Sigmoid colon (tissue), 7 donors: Measurements from ENCODE around the gene PDE9A. TPM values are rescaled to one million over a fixed set of nuclear protein-coding genes. Genes with fewer than 3 reads are reported as not detected.

Source experiments
- DNase-seq: peaks from one replicate; pipeline ENCODE4 v3.0.0-alpha.2; 2019
- H3K27ac ChIP-seq, 4 donors: fragments of 200-600 bp; sonication (generic); one replicate each; pipeline ENCODE4 v1.5.1; 2016 to 2019; ENCODE audit warnings: mild to moderate bottlenecking in 1 of 4
- H3K27me3 ChIP-seq, 3 donors: fragments of 200-600 bp; sonication (generic); one replicate each; pipeline ENCODE4 v1.5.1; 2019; ENCODE audit warnings: mild to moderate bottlenecking in 1 of 3
- H3K36me3 ChIP-seq, 4 donors: fragments of 200-600 bp; sonication (generic); one replicate each; pipeline ENCODE4 v1.5.1; 2016 to 2019
- H3K4me1 ChIP-seq, 4 donors: fragments of 200-600 bp; sonication (generic); one replicate each; pipeline ENCODE4 v1.5.1; 2017 to 2019
- H3K4me3 ChIP-seq, 4 donors: fragments of 200-600 bp; sonication (generic); one replicate each; pipeline ENCODE4 v1.5.1; 2017 to 2019; ENCODE audit warnings: mild to moderate bottlenecking in 2 of 4, moderate library complexity in 1 of 4
- H3K9me3 ChIP-seq, 4 donors: fragments of 200-600 bp in 3 of 4; sonication (generic) in 3 of 4; one replicate each; pipeline versions ENCODE4 v1.5.1 to v1.6.1; 2013 to 2019
- EP300 ChIP-seq, 4 donors: sonication (generic); formaldehyde crosslinking; IDR thresholded peaks; one replicate each; pipeline ENCODE4 v1.6.1; 2017; ENCODE audit warnings: antibody characterized with exemption in 4 of 4
- POLR2A ChIP-seq, 2 donors: fragments of 450-650 bp; IDR thresholded peaks; one replicate each; pipeline ENCODE4 v1.6.1; 2016; ENCODE audit warnings: antibody characterized with exemption in 2 of 2, mild to moderate bottlenecking in 2 of 2, moderate library complexity in 2 of 2
- POLR2AphosphoS5 ChIP-seq, 4 donors: sonication (generic); formaldehyde crosslinking; IDR thresholded peaks; one replicate each; pipeline ENCODE4 v1.6.1; 2017; ENCODE audit warnings: antibody characterized with exemption in 4 of 4
- WGBS, 2 donors: extraction: QIAGEN DNeasy Blood & Tissue Kit; methylation state at CpG; one replicate each; pipeline ENCODE4 v1.1.7; 2013; 5-methylcytosine and 5-hydroxymethylcytosine counted together
- intact Hi-C: fragments of 100-400 bp; cut with DNase I; formaldehyde crosslinking; loops from one replicate; pipeline ENCODE4 v1.15.1; 2023
- polyA plus RNA-seq, 3 donors: library from polyadenylated mRNA; stranded (reverse); fragments of 200-250 nt; gene quantifications; one replicate each; pipeline ENCODE4 v1.2.3, GENCODE V29; 2013
- total RNA-seq, 4 donors: library from RNA; depleted of rRNA; stranded (reverse); fragments of >200 nt; gene quantifications; one replicate each; pipeline ENCODE4 v1.1.0, GENCODE V29; 2016
- TF ChIP-seq, protein P1 (sequence below), 4 experiments: fragments of 450-650 bp in 3 of 4; fragments of 200-600 bp in 1 of 4; IDR thresholded peaks; one replicate each; pipeline ENCODE4 v1.5.1; 2016 to 2019; ENCODE audit warnings: antibody characterized with exemption in 4 of 4, mild to moderate bottlenecking in 3 of 4, moderate library complexity in 2 of 4
- donor health status: healthy with polysubstance abuse.
- donor health status: Bipolar disorder and iron deficiency.
- donor health status: healthy.

The PDE9A gene
- total and polyA plus RNA-seq, 7 donors = 71.6 to 433 (median 102) TPM

DNA sequence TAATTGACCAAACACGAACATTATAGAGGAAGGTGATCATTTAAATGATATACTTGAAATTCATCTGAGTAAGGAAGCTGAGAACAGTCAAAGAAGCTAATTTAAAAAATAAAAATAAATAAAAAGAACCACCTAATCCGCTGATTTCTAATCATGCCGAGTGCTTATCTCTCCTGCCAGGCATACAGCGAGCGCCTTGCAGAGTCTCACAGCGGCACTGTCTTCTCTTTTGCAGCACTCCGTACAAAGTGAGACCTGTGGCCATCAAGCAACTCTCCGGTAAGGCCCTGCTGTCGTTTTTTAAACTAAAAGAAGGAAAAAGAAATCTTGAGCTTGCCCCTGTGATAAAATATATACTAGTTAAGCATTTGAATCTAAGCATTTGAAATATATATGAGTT is 45.3 kb downstream of the PDE9A start:
- peak; percentile 18 for DNase-seq
- Histone ChIP-seq H3K27me3 (no peaks in the 10 kb centered on the region), H3K27ac (no peak overlapping the region), H3K36me3 (peaks cover 0 to 63% (median 7%) of the 10 kb centered on the region in 4 donors), H3K9me3 (no peaks in the 10 kb centered on the region), H3K4me1 (peaks cover 0 to 15% (median 13%) of the 10 kb centered on the region in 4 donors), H3K4me3 (no peak overlapping the region)
- WGBS, 2 donors = 91 to 92% methylated on average over 9 of the region's 9 CpGs
- TF ChIP-seq EP300 (IDR thresholded peaks at IDR 0.05) (no peak), POLR2AphosphoS5 (IDR thresholded peaks at IDR 0.05) (no peak), POLR2A (IDR thresholded peaks at IDR 0.05) (no peak)
- TF ChIP-seq, protein P1, sequence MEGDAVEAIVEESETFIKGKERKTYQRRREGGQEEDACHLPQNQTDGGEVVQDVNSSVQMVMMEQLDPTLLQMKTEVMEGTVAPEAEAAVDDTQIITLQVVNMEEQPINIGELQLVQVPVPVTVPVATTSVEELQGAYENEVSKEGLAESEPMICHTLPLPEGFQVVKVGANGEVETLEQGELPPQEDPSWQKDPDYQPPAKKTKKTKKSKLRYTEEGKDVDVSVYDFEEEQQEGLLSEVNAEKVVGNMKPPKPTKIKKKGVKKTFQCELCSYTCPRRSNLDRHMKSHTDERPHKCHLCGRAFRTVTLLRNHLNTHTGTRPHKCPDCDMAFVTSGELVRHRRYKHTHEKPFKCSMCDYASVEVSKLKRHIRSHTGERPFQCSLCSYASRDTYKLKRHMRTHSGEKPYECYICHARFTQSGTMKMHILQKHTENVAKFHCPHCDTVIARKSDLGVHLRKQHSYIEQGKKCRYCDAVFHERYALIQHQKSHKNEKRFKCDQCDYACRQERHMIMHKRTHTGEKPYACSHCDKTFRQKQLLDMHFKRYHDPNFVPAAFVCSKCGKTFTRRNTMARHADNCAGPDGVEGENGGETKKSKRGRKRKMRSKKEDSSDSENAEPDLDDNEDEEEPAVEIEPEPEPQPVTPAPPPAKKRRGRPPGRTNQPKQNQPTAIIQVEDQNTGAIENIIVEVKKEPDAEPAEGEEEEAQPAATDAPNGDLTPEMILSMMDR (IDR thresholded peaks at IDR 0.05) = no peak
- intact Hi-C loops = no loop called here

DNA sequence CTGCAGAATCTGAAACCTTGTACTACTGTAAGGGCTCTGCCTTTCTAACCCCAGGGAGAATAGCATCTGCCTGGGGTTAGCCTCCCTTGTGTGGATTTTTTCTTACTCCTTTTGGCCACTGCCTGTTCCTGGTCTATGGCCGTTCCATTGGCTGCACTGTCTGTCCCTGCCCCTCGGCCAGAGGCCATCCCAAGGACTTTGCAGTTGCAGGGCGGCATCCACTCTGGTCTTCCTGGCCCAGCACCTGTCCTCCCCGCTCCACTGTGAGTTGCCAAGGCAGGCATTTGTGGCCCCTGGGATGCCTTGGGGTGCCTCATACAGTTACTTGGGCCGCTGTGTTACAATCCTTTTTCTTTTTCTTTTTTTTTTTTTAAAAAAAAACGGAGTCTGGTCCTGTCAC is 45.8 kb downstream of the PDE9A start:
- TF ChIP-seq, protein P1 (IDR thresholded peaks at IDR 0.05) = no peak
- TF ChIP-seq EP300 (IDR thresholded peaks at IDR 0.05) = no peak
- no peak for TF ChIP-seq POLR2A (IDR thresholded peaks at IDR 0.05)
- no peak for TF ChIP-seq POLR2AphosphoS5 (IDR thresholded peaks at IDR 0.05)
- no peak overlapping the region for H3K4me3 ChIP-seq
- 93 to 95% methylated on average over 6 of the region's 6 CpGs for WGBS, 2 donors
- DNase-seq = peak; percentile 40
- H3K9me3 ChIP-seq = no peaks in the 10 kb centered on the region
- H3K27me3 ChIP-seq = no peaks in the 10 kb centered on the region
- intact Hi-C loops = no loop called here
- peaks cover 0 to 63% (median 6%) of the 10 kb centered on the region in 4 donors for H3K36me3 ChIP-seq
- peaks cover 0 to 15% (median 13%) of the 10 kb centered on the region in 4 donors for H3K4me1 ChIP-seq
- no peak overlapping the region for H3K27ac ChIP-seq

DNA sequence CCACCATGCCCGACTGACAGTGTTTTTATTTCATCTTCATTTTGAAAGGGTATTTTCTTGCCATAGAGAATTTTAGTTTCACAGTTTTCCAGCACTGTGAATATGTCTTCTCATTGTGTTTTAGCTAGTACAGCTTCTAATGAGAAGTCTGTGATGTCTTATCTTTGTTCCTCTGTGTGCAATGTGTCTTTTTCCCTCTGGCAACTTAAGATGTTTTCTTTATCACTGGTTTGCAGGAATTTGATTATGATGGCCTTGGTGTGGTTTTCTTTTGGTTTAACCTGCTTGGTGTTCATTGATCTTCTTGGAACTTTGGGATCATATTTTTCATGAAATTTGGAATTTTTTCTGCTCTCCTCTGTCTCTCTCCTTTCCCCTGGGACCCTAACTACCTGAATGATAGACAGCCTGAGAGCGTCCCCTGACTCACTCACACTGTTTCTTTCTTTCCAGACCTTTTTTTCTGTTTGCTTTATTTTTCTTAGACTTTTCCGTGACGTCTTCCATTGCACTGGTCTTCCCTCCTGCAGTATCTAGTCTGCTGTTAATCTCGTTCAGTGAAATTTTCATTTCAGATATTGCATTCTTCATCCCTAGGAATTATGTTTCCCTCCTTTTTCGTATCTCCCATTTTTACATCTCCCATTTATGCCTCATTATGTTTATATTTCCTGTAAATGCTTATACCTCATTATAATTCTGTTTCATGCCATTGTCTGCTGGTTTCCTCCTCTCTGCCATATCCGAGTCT is 48.5 kb downstream of the PDE9A start:
- intact Hi-C loops = no loop called here
- H3K4me3 ChIP-seq = no peak overlapping the region
- no peak overlapping the region for H3K27ac ChIP-seq
- H3K4me1 ChIP-seq = peaks cover 0 to 12% (median 6%) of the 10 kb centered on the region in 4 donors
- 93 to 96% methylated on average over 7 of the region's 7 CpGs for WGBS, 2 donors
- TF ChIP-seq POLR2AphosphoS5 (IDR thresholded peaks at IDR 0.05) (no peak), EP300 (IDR thresholded peaks at IDR 0.05) (no peak), POLR2A (IDR thresholded peaks at IDR 0.05) (no peak)
- TF ChIP-seq, protein P1 (IDR thresholded peaks at IDR 0.05) = no peak
- H3K27me3 ChIP-seq = no peaks in the 10 kb centered on the region
- no peak for DNase-seq
- H3K9me3 ChIP-seq = no peaks in the 10 kb centered on the region
- H3K36me3 ChIP-seq = peaks cover 0 to 56% (median 3%) of the 10 kb centered on the region in 4 donors

DNA sequence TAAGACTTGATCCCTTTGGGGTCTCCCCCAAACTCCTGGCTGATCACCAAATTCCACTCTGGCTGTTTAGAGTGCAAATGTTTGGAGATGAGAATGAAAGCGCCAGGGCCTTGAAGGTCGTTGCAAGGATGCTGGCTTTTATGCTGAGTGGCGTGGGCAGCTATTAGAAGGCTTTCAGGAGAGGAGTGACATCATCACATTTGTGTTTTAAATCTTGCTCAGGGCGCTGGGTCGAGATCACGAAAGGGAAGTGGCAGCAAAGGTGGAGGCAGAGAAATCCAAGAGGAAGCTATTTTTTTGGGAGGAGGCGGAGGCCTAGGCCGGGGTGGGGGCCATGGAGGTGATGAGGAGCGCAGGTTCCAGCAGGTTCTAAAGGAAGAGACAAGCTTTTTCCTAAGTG is 49.3 kb downstream of the PDE9A start:
- H3K27me3 ChIP-seq = no peaks in the 10 kb centered on the region
- WGBS, 2 donors = 95 to 96% methylated on average over 9 of the region's 9 CpGs
- no peak for DNase-seq

More for the DNA sequence above, 49.3 kb downstream of the PDE9A start:
- no peak overlapping the region for H3K27ac ChIP-seq
- intact Hi-C loops = no loop called here
- H3K9me3 ChIP-seq = no peaks in the 10 kb centered on the region
- peaks cover 0 to 48% (median 3%) of the 10 kb centered on the region in 4 donors for H3K36me3 ChIP-seq
- TF ChIP-seq EP300 (IDR thresholded peaks at IDR 0.05) (no peak), POLR2A (IDR thresholded peaks at IDR 0.05) (no peak), POLR2AphosphoS5 (IDR thresholded peaks at IDR 0.05) (no peak)
- TF ChIP-seq, protein P1 (IDR thresholded peaks at IDR 0.05) = no peak
- peaks cover 0 to 12% (median 6%) of the 10 kb centered on the region in 4 donors for H3K4me1 ChIP-seq
- H3K4me3 ChIP-seq = no peak overlapping the region
